ENCODE data around the gene TK2.
"Not testable (repeated sequence)": the region's sequence is repeated elsewhere in the genome, so short reads cannot be mapped to it uniquely, and the experiment has no call there.

TK2 gene

GRCh38 chr16:66503612-66504011 is 46.3 kb downstream of the TK2 start:
- no peak overlapping the region for H3K4me3 ChIP-seq (ENCODE audit: control insufficient read depth, low read depth, low read length)
- TF ChIP-seq, protein P1, sequence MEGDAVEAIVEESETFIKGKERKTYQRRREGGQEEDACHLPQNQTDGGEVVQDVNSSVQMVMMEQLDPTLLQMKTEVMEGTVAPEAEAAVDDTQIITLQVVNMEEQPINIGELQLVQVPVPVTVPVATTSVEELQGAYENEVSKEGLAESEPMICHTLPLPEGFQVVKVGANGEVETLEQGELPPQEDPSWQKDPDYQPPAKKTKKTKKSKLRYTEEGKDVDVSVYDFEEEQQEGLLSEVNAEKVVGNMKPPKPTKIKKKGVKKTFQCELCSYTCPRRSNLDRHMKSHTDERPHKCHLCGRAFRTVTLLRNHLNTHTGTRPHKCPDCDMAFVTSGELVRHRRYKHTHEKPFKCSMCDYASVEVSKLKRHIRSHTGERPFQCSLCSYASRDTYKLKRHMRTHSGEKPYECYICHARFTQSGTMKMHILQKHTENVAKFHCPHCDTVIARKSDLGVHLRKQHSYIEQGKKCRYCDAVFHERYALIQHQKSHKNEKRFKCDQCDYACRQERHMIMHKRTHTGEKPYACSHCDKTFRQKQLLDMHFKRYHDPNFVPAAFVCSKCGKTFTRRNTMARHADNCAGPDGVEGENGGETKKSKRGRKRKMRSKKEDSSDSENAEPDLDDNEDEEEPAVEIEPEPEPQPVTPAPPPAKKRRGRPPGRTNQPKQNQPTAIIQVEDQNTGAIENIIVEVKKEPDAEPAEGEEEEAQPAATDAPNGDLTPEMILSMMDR (conservative IDR thresholded peaks at IDR 0.05; ENCODE audit: control insufficient read depth, insufficient read depth, low read depth, low read length): no peak
- DNase-seq (ENCODE audit: low read depth): no peak

- no peak for DNase-seq (ENCODE audit: low read depth)
- TF ChIP-seq, protein P1 (conservative IDR thresholded peaks at IDR 0.05; ENCODE audit: control insufficient read depth, insufficient read depth, low read depth, low read length): no peak
- H3K4me3 ChIP-seq (ENCODE audit: control insufficient read depth, low read depth, low read length): no peak overlapping the region
Measured at GRCh38 chr16:66503030-66503429, 46.9 kb downstream of the TK2 start.

DNA sequence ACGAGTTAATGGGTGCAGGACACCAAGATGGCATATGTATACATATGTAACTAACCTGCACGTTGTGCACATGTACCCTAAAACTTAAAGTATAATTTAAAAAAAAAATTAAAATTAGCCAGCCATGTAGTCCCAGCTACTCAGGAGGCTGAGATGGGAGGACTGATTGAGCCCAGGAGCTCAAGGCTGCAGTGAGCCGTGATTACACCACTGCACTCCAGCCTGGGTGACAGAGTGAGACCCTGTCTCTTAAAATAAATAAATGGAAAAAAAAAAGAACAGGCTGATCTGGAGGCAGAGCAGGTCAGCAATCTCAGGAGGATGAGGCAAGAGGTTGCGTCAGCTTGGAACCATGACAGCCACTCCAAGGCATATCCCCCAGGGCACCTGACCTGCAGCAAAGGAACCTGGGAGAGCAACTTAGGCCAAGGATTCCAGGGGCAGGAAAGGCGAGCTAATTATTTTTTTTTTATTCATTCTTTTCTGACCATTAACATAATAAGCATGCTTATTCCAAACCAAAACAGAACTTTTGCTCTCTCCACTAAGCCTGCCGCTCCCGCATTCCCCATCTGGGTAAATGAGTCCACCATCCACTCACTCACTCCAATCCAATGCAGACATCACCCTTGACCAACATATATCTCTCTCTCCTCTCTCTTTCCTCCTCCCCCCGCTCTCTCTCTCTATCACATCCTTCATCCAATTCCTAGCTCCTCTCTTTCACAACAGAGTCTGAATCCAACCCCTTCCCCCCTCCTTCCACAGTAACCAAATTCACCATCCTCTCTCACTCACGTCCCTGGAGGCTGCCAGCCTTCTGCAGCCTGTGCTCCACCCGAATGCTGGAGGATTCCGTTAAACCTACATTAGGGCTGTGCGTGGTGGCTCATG is 47.7 kb downstream of the TK2 start:
- peak; percentile 87 for DNase-seq (ENCODE audit: low read depth)
- TF ChIP-seq, protein P1 (conservative IDR thresholded peaks at IDR 0.05; ENCODE audit: control insufficient read depth, insufficient read depth, low read depth, low read length): no peak
- no peak overlapping the region for H3K4me3 ChIP-seq (ENCODE audit: control insufficient read depth, low read depth, low read length)

DNA sequence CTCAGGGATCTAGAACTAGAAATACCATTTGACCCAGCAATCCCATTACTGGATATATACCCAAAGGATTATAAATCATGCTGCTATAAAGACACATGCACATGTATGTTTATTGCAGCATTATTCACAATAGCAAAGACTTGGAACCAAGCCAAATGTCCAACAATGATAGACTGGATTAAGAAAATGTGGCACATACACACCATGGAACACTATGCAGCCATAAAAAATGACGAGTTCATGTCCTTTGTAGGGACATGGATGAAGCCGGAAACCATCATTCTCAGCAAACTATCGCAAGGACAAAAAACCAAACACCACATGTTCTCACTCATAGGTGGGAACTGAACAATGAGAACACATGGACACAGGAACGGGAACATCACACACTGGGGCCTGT is 48.4 kb downstream of the TK2 start:
- DNase-seq (ENCODE audit: low read depth); H3K4me3 ChIP-seq (ENCODE audit: control insufficient read depth, low read depth, low read length): not testable (repeated sequence)

DNA sequence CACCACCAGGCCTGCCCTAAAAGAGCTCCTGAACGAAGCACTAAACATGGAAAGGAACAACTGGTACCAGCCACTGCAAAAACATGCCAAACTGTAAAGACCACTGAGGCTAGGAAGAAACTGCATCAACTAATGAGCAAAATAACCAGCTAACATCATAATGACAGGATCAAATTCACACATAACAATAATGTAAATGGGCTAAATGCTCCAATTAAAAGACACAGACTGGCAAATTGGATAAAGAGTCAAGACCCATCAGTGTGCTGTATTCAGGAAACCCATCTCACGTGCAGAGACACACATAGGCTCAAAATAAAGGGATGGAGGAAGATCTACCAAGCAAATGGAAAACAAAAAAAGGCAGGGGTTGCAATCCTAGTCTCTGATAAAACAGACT is 52.0 kb downstream of the TK2 start:
- DNase-seq (ENCODE audit: low read depth); H3K4me3 ChIP-seq (ENCODE audit: control insufficient read depth, low read depth, low read length): not testable (repeated sequence)

DNA sequence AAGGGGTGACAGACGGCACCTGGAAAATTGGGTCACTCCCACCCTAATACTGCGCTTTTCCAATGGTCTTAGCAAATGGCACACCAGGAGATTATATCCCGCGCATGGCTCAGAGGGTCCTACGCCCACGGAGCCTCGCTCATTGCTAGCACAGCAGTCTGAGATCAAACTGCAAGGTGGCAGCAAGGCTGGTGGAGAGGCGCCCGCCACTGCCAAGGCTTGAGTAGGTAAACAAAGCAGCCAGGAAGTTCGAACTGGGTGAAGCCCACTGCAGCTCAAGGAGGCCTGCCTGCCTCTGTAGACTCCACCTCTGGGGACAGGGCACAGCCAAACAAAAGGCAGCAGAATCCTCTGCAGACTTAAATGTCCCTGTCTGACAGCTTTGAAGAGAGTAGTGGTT is 53.7 kb downstream of the TK2 start:
- not testable (repeated sequence) for DNase-seq (ENCODE audit: low read depth); H3K4me3 ChIP-seq (ENCODE audit: control insufficient read depth, low read depth, low read length)

DNA sequence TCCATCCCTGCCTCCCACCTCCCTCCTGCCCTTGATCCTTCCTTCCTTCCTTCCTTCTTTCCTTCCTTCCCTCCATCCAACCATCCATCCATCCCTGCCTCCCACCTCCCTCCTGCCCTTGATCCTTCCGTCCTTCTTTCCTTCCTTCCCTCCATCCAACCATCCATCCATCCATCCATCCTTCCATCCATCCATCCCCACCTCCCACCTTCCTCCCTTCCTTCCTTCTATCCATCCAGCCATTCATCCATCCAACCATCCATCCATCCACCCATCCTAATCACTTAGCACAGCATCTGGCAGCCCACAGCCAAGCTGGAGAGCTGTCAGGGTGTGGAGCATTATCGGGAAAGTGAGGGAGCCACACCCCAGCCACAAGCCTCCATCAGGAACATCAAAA is 54.5 kb downstream of the TK2 start:
- no peak for DNase-seq (ENCODE audit: low read depth)
- TF ChIP-seq, protein P1 (conservative IDR thresholded peaks at IDR 0.05; ENCODE audit: control insufficient read depth, insufficient read depth, low read depth, low read length): no peak
- no peak overlapping the region for H3K4me3 ChIP-seq (ENCODE audit: control insufficient read depth, low read depth, low read length)

GRCh38 chr16:66494916-66495315 is 55.0 kb downstream of the TK2 start:
- DNase-seq (ENCODE audit: low read depth): no peak
- no peak overlapping the region for H3K4me3 ChIP-seq (ENCODE audit: control insufficient read depth, low read depth, low read length)
- TF ChIP-seq, protein P1 (conservative IDR thresholded peaks at IDR 0.05; ENCODE audit: control insufficient read depth, insufficient read depth, low read depth, low read length): no peak

Measured in fibroblast of mammary gland (primary cell).